Osteoblast (primary cell): Measurements from ENCODE around the gene HPN. TPM values are rescaled to one million over a fixed set of nuclear protein-coding genes. Genes with fewer than 3 reads are reported as not detected.

ENCODE experiments used
- DNase-seq: peaks from one replicate; pipeline ENCODE4 v3.0.0; 2011; ENCODE audit warnings: low spot score, mixed read lengths; ENCODE audit not compliant: insufficient read length; ENCODE audit errors: missing footprints
- H2AFZ ChIP-seq: 2 replicates; pipeline ENCODE4 v1.6.0; 2011; ENCODE audit warnings: mild to moderate bottlenecking, low read length
- H3K27ac ChIP-seq: 2 replicates; pipeline ENCODE4 v1.5.1; 2011; ENCODE audit warnings: mild to moderate bottlenecking, low read depth, low read length, moderate library complexity
- H3K27me3 ChIP-seq: 2 replicates; pipeline ENCODE4 v1.6.0; 2012; ENCODE audit warnings: mild to moderate bottlenecking, control low read depth, inconsistent platforms, low read length, moderate library complexity; ENCODE audit not compliant: insufficient read depth
- H3K36me3 ChIP-seq: 2 replicates; pipeline ENCODE4 v1.5.1; 2011; ENCODE audit warnings: mild to moderate bottlenecking, low read length, control low read depth, moderate library complexity; ENCODE audit not compliant: insufficient read depth
- H3K4me1 ChIP-seq: 2 replicates; pipeline ENCODE4 v1.5.1; 2011; ENCODE audit warnings: mild to moderate bottlenecking, low read length, control low read depth, moderate library complexity; ENCODE audit not compliant: insufficient read depth
- H3K4me2 ChIP-seq: 2 replicates; pipeline ENCODE4 v1.6.0; 2011; ENCODE audit warnings: mild to moderate bottlenecking, low read length; ENCODE audit not compliant: insufficient read depth
- H3K4me3 ChIP-seq: fragments of 200-600 bp; sonication (generic); 3 replicates; pipeline ENCODE4 v1.5.1; 2012; ENCODE audit warnings: mild to moderate bottlenecking, low read length, inconsistent platforms; ENCODE audit not compliant: insufficient read depth
- H3K79me2 ChIP-seq: 2 replicates; pipeline ENCODE4 v1.6.0; 2012; ENCODE audit warnings: mild to moderate bottlenecking, low read length, control low read depth, inconsistent platforms; ENCODE audit not compliant: insufficient read depth
- H3K9me3 ChIP-seq: 2 replicates; pipeline ENCODE4 v1.5.1; 2011; ENCODE audit warnings: low read depth, low read length, control low read depth
- H4K20me1 ChIP-seq: 2 replicates; pipeline ENCODE4 v1.6.0; 2012; ENCODE audit warnings: mild to moderate bottlenecking, low read length, control low read depth; ENCODE audit not compliant: insufficient read depth
- CTCF ChIP-seq: IDR thresholded peaks from 2 replicates; pipeline ENCODE4 v1.5.1; 2011; ENCODE audit warnings: mild to moderate bottlenecking, low read depth, low read length, moderate library complexity; ENCODE audit errors: extremely low read depth
- total RNA-seq: library from RNA; depleted of rRNA; stranded (reverse); fragments of >200 nt; gene quantifications from 2 replicates; pipeline ENCODE4 v1.2.3, GENCODE V29; 2012

The HPN gene
- total RNA-seq, 1 donor = under 0.01 TPM

GRCh38 chr19:35053667-35054293, 12.3 kb downstream of the HPN start:
- no peak for TF ChIP-seq CTCF
- no peak overlapping the region for H2AFZ ChIP-seq
- no peaks in the 10 kb centered on the region for H3K36me3 ChIP-seq
- H3K4me3 ChIP-seq = no peak overlapping the region
- H3K79me2 ChIP-seq = no peaks in the 10 kb centered on the region
- H3K4me1 ChIP-seq = no peaks in the 10 kb centered on the region
- H3K27me3 ChIP-seq = no peaks in the 10 kb centered on the region
- H4K20me1 ChIP-seq = no peaks in the 10 kb centered on the region
- no peak overlapping the region for H3K27ac ChIP-seq
- H3K4me2 ChIP-seq = no peak overlapping the region
- no peaks in the 10 kb centered on the region for H3K9me3 ChIP-seq
- no peak for DNase-seq

DNA sequence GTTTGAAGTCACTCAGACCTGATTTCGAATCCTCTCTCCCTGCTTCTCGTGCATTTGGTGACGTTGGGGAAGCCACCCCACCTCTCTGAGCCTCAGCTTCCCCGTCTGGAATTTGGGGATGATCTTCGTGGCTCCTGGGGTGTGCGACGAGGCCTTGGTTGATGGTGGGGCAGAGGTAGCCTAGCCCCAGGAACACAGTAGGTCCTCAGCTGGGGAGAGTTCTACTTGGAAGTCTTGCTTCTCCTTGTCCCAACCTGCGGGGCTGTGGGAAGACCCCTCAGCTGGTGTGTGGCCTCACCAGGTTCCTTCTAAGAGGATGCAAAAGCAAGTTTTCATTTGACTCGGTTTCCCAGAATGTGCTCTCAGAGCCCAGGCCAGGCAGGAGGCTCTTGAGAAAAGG, 13.1 kb downstream of the HPN start:
- no peak overlapping the region for H3K27ac ChIP-seq
- H3K27me3 ChIP-seq = no peaks in the 10 kb centered on the region
- DNase-seq = no peak
- H2AFZ ChIP-seq = no peak overlapping the region
- H3K79me2 ChIP-seq = no peaks in the 10 kb centered on the region
- no peak for TF ChIP-seq CTCF
- no peak overlapping the region for H3K4me3 ChIP-seq
- no peaks in the 10 kb centered on the region for H3K9me3 ChIP-seq
- H4K20me1 ChIP-seq = no peaks in the 10 kb centered on the region
- no peaks in the 10 kb centered on the region for H3K36me3 ChIP-seq
- H3K4me1 ChIP-seq = no peaks in the 10 kb centered on the region
- H3K4me2 ChIP-seq = no peak overlapping the region

DNA sequence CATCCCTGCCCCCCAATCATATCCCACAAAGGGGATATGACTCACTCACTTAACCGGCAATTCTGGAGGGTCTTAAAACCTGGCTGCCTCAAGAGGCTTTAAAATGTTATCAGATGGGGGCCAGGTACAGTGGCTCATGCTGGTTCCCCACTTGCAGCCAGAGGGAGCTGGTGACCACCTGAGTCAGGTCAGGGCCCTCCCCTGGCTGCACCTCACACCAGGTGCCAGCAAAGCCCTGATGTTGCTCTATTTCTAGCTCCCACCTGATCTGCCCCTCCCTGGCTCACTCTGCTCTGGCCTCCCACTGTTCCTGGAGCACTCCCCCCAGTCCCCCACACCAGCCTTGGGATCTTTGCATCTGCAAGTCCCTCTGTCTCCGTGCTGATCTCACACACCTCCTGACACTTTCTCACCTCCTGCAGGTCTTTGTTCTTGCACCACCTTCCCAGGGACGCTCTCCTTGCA, 14.2 kb downstream of the HPN start:
- Histone ChIP-seq H3K4me3 (no peak overlapping the region), H3K27ac (no peak overlapping the region), H2AFZ (no peak overlapping the region), H3K36me3 (no peaks in the 10 kb centered on the region), H3K4me1 (no peaks in the 10 kb centered on the region), H3K4me2 (no peak overlapping the region), H3K9me3 (no peaks in the 10 kb centered on the region), H3K79me2 (no peaks in the 10 kb centered on the region), H3K27me3 (no peaks in the 10 kb centered on the region), H4K20me1 (no peaks in the 10 kb centered on the region)
- TF ChIP-seq CTCF = no peak
- peak; percentile 42 for DNase-seq

GRCh38 chr19:35056513-35057063, 15.1 kb downstream of the HPN start:
- H3K27ac ChIP-seq = no peak overlapping the region
- H2AFZ ChIP-seq = no peak overlapping the region
- no peaks in the 10 kb centered on the region for H4K20me1 ChIP-seq
- no peaks in the 10 kb centered on the region for H3K36me3 ChIP-seq
- no peaks in the 10 kb centered on the region for H3K9me3 ChIP-seq
- H3K79me2 ChIP-seq = no peaks in the 10 kb centered on the region
- DNase-seq = peak; percentile 66
- H3K4me1 ChIP-seq = no peaks in the 10 kb centered on the region
- no peak for TF ChIP-seq CTCF
- no peak overlapping the region for H3K4me2 ChIP-seq
- H3K27me3 ChIP-seq = no peaks in the 10 kb centered on the region
- no peak overlapping the region for H3K4me3 ChIP-seq
